KMS-11 (cell line): ENCODE results near the gene RFC5.
A peak's percentile ranks its signal among the peaks of the same experiment; 100 is the strongest.

Source experiments
- H2AFZ ChIP-seq: fragments of 200-600 bp; sonication (generic); 2 replicates; pipeline ENCODE4 v1.6.1; 2016; ENCODE audit warnings: antibody characterized with exemption, mixed run types, low read depth
- H3K27ac ChIP-seq: fragments of 200-600 bp; sonication (generic); 2 replicates; pipeline ENCODE4 v1.6.1; 2016; ENCODE audit warnings: mild to moderate bottlenecking, mixed run types
- H3K27me3 ChIP-seq: fragments of 200-600 bp; sonication (generic); 2 replicates; pipeline ENCODE4 v1.6.1; 2017; ENCODE audit warnings: mild to moderate bottlenecking, low read depth, mixed run types, moderate library complexity; ENCODE audit not compliant: insufficient read depth
- H3K36me3 ChIP-seq: fragments of 200-600 bp; sonication (generic); 2 replicates; pipeline ENCODE4 v1.6.1; 2017; ENCODE audit warnings: mild to moderate bottlenecking, mixed run types; ENCODE audit not compliant: insufficient read depth
- H3K4me1 ChIP-seq: fragments of 200-600 bp; sonication (generic); 2 replicates; pipeline ENCODE4 v1.6.1; 2016; ENCODE audit warnings: mild to moderate bottlenecking, low read depth, mixed run types; ENCODE audit not compliant: poor library complexity, severe bottlenecking
- H3K4me2 ChIP-seq: fragments of 200-600 bp; sonication (generic); 2 replicates; pipeline ENCODE4 v1.7.0; 2016; ENCODE audit warnings: mild to moderate bottlenecking, mixed run types
- H3K4me3 ChIP-seq: fragments of 200-600 bp; sonication (generic); IDR thresholded peaks from 2 replicates; pipeline ENCODE4 v1.6.1; 2017; ENCODE audit warnings: low read depth, low read length, mixed read lengths; ENCODE audit not compliant: insufficient read depth
- H3K79me2 ChIP-seq: fragments of 200-600 bp; sonication (generic); 2 replicates; pipeline ENCODE4 v1.6.1; 2016; ENCODE audit warnings: low read depth, mixed run types; ENCODE audit not compliant: insufficient read depth
- H3K9ac ChIP-seq: fragments of 200-600 bp; sonication (generic); 2 replicates; pipeline ENCODE4 v1.6.1; 2016; ENCODE audit warnings: mild to moderate bottlenecking, mixed run types
- H4K20me1 ChIP-seq: fragments of 200-600 bp; sonication (generic); 2 replicates; pipeline ENCODE4 v1.6.1; 2016; ENCODE audit warnings: mild to moderate bottlenecking, mixed run types; ENCODE audit not compliant: insufficient read depth
- TF ChIP-seq, protein P1 (sequence below): fragments of 200-600 bp; sonication (generic); conservative IDR thresholded peaks from 2 replicates; pipeline ENCODE4 v1.6.1; 2017; ENCODE audit warnings: low read depth, mild to moderate bottlenecking, antibody characterized with exemption, low read length, moderate library complexity, mixed read lengths

RFC5 gene

DNA sequence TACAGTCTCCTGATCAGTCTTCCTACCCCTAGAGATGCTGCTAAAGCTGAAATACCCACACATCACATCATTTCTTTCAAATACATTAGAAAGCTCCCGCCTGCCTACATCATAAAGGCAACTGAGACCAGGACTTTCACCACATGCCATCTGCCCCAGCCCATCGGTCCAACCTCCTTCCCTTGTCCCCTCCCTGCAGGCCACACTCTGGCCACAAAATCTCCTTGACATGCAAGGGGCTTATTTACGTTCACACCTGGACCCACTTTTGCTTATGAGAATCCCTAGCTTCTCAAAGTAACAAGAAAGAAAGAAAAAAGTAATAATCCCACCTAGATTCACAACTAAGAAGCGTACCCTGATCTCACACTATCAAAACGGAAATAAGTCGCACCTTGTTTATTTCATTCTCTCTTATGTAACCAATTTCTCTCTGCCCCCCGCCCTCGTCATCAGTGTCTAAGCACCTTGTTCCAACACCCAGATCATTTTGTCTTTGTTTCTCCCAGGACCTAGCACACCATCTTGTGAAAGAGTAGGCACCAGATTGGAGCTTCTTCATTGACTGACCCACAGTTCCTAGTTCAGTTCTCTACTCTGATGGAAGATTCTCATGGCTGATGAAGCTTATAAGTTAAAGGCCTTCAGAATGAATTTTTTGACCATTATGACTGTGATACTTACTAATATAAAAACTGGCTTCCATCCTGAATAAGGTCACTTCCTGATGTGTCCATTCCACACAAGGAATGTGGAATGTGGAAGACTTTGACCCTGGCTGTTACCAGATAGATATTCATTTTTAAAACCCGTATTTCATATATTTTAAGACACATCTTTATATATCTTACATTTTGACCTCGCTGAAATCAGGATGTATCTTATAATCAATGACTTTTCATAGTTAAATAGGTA lies 36.8 kb downstream of the RFC5 start:
- Histone ChIP-seq H3K79me2 (no peaks in the 10 kb centered on the region), H3K27me3 (no peaks in the 10 kb centered on the region), H3K9ac (no peak overlapping the region), H3K36me3 (no peaks in the 10 kb centered on the region), H3K4me3 (no peak overlapping the region), H3K27ac (no peak overlapping the region), H4K20me1 (no peaks in the 10 kb centered on the region), H3K4me2 (no peak overlapping the region), H2AFZ (no peak overlapping the region), H3K4me1 (peaks cover 3% of the 10 kb centered on the region)
- TF ChIP-seq, protein P1, sequence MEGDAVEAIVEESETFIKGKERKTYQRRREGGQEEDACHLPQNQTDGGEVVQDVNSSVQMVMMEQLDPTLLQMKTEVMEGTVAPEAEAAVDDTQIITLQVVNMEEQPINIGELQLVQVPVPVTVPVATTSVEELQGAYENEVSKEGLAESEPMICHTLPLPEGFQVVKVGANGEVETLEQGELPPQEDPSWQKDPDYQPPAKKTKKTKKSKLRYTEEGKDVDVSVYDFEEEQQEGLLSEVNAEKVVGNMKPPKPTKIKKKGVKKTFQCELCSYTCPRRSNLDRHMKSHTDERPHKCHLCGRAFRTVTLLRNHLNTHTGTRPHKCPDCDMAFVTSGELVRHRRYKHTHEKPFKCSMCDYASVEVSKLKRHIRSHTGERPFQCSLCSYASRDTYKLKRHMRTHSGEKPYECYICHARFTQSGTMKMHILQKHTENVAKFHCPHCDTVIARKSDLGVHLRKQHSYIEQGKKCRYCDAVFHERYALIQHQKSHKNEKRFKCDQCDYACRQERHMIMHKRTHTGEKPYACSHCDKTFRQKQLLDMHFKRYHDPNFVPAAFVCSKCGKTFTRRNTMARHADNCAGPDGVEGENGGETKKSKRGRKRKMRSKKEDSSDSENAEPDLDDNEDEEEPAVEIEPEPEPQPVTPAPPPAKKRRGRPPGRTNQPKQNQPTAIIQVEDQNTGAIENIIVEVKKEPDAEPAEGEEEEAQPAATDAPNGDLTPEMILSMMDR, result no peak

DNA sequence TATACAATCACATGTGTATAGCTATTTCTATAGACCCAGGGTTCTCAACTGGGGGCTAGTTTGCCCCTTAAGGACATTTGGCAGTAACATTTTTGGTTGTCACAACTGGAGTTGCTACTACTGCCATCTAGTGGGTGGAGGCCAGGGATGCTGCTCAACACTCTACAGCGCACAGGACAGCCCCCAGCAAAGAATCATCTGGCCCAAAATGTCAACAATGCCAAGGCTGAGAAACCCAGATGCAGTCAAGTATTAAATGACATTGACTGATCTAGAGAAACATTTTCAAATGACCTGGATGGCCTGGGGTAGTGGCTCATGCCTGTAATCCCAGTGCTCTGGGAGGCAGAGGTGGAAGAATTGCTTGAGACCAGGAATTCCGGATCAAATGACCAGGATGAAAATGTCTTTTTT lies 38.6 kb downstream of the RFC5 start:
- no peak overlapping the region for H3K4me2 ChIP-seq

GRCh38 chr12:118055865-118056773 lies 39.6 kb downstream of the RFC5 start:
- H4K20me1 ChIP-seq, result no peaks in the 10 kb centered on the region
- H3K4me3 ChIP-seq, result no peak overlapping the region
- no peak overlapping the region for H3K27ac ChIP-seq
- H3K4me1 ChIP-seq, result peaks cover 3% of the 10 kb centered on the region
- no peaks in the 10 kb centered on the region for H3K79me2 ChIP-seq
- H2AFZ ChIP-seq, result no peak overlapping the region
- H3K36me3 ChIP-seq, result no peaks in the 10 kb centered on the region
- no peaks in the 10 kb centered on the region for H3K27me3 ChIP-seq
- TF ChIP-seq, protein P1, result no peak
- H3K4me2 ChIP-seq, result no peak overlapping the region
- no peak overlapping the region for H3K9ac ChIP-seq

More for the DNA sequence above, 38.6 kb downstream of the RFC5 start:
- H3K36me3 ChIP-seq, result no peaks in the 10 kb centered on the region
- H3K4me1 ChIP-seq, result peaks cover 3% of the 10 kb centered on the region
- H3K9ac ChIP-seq, result no peak overlapping the region
- H2AFZ ChIP-seq, result no peak overlapping the region
- H3K27ac ChIP-seq, result no peak overlapping the region
- TF ChIP-seq, protein P1, result peak; percentile 52
- no peaks in the 10 kb centered on the region for H3K27me3 ChIP-seq
- no peak overlapping the region for H3K4me3 ChIP-seq
- H4K20me1 ChIP-seq, result no peaks in the 10 kb centered on the region
- no peaks in the 10 kb centered on the region for H3K79me2 ChIP-seq

- Histone ChIP-seq H3K27me3 (no peaks in the 10 kb centered on the region), H3K27ac (no peak overlapping the region)
Measured at GRCh38 chr12:118058227-118058626, 41.7 kb downstream of the RFC5 start.

More at GRCh38 chr12:118058227-118058626, 41.7 kb downstream of the RFC5 start:
- Histone ChIP-seq H4K20me1 (no peaks in the 10 kb centered on the region), H3K36me3 (no peaks in the 10 kb centered on the region), H3K9ac (no peak overlapping the region), H3K4me1 (peaks cover 3% of the 10 kb centered on the region), H3K79me2 (no peaks in the 10 kb centered on the region), H3K4me2 (no peak overlapping the region), H2AFZ (no peak overlapping the region), H3K4me3 (no peak overlapping the region)
- TF ChIP-seq, protein P1, result no peak
